M059J (cell line): Measurements from ENCODE around the gene TRMT1. TPM values are rescaled to one million over a fixed set of nuclear protein-coding genes. Genes with fewer than 3 reads are reported as not detected.
A peak's percentile ranks its signal among the peaks of the same experiment; 100 is the strongest.

ENCODE experiments used
- DNase-seq: peaks from one replicate; pipeline ENCODE4 v3.0.0-alpha.2; 2012; ENCODE audit warnings: low read depth
- total RNA-seq: library from RNA; depleted of rRNA; stranded (reverse); fragments of >200 nt; shearing (Covaris generic); gene quantifications from 2 replicates; pipeline ENCODE4 v1.2.3, GENCODE V29; 2014

The TRMT1 gene
- total RNA-seq, 1 experiment from 2014 or later, result 19.9 TPM

DNA sequence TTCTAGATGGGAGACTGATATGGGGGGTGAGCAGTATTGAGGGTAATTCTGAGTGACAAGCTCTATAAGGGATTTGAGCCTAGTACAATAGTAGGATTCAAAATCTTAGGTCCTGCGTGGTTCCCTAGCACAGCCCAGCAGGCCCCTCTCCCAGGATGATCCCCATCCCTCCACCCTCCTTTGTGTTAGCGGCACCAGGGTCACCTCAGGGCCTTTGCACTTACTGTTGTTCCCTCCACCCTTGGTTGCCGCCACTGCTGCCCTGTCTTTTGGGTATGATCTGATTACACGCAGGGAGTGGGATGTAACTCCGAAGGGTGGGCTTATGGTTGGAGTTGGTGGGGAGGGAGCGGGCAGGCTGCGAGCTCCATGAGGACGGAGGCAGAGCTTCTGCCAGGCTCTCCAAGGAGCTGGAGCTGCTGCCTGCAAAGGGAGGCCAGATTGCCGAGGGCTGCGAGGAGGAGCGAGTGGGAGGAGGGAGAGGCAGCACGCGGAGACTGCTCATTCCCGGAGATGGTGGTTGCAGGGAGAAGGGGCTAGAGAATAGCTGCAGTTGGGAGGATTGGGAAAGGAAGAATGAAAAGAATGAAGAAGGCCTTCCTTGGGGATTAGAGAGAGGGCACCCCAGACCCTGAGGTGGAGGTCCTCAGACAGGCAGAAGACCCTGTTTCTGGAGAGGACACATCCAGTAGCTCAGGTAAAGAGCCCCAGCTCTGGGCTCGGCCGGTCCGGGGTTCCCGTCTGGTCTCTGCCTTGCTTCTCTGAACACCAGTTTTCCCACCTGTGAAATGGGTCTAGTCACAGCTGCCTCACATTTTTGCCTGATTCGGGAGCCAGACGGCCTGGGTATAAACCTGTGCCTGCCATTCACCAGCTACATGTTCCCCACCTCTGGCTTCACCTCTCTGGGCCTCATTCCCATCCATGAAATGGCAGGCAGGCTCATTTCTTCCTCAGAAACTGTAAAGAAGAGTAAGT lies 6.7 kb upstream of the TRMT1 start:
- no peak for DNase-seq

DNA sequence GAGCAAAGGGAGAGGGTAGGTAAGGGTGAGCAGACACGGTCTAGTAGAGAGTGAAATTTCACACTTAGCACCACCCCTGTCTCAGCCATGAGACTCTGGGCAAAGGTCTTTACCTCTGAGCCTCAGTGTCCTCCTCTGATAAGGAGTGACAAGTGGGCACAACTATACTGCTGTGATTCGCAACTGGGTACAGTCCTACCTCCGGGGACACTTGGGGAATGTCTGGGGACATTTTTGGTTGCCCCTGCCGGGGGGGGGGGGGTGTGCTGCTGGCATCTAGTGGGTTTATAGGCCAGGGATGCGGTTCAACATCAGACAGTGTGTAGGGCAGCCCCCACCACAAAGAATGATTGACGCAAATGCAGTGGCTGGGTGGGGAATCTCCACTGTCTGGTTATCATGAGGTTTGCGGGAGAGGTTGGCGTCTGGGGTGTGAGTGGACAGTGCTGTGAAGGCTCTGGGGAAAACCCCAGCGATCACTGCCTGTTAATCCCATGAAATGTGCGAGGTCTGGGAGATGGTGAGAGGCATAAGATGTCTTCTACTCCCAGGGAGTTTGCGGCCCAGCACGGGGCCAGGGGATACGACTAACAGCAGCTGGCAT lies 5.8 kb upstream of the TRMT1 start:
- DNase-seq, result no peak

- no peak for DNase-seq
These were observed 5.2 kb upstream of the TRMT1 start for GRCh38 chr19:13121551-13122274.

- DNase-seq, result no peak
These were observed 4.3 kb upstream of the TRMT1 start for GRCh38 chr19:13120817-13121216.

- DNase-seq, result no peak
These were observed 3.5 kb upstream of the TRMT1 start for GRCh38 chr19:13120031-13120430.

- no peak for DNase-seq
These were observed 3.1 kb upstream of the TRMT1 start for GRCh38 chr19:13119627-13120026.

- peak; percentile 59 for DNase-seq
These were observed 2.1 kb upstream of the TRMT1 start for GRCh38 chr19:13118424-13119193.

GRCh38 chr19:13117772-13118423 lies 1.4 kb upstream of the TRMT1 start, which contains the start of gene NACC1:
Gene NACC1 (plus strand): TSS chr19:13118264. CDS start chr19:13135208, 16,944 bp downstream.
- peak; percentile 89 for DNase-seq

DNA sequence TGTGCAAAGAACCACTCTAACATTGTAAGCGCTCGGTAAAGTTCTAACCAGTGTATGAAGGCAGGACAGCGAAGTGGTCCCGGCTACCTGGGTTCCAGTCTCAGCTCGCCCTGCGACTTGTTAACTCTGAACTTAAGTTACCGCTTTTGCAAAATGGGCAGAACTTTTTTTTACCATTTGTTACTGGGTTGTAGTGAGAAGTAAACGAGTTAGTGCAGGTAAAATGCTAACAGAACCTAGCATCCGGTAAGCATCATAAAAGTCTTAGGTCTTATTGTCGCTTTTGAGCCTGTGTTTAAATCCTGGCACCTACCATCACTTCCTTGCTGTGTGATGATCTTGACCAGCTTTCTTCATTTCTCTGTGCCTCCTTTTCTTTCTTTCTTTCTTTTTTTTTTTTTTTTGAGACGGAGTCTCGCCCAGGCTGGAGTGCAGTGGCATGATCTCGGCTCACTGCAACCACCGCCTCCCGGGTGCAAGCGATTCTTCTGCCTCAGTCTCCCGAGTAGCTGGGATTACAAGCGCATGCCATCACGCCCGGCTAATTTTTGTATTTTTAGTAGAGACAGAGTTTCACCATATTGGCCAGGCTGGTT lies 734 bp upstream of the TRMT1 start:
- no peak for DNase-seq

- no peak for DNase-seq
These were observed 631 bp downstream of the TRMT1 start for GRCh38 chr19:13115936-13116281.

DNA sequence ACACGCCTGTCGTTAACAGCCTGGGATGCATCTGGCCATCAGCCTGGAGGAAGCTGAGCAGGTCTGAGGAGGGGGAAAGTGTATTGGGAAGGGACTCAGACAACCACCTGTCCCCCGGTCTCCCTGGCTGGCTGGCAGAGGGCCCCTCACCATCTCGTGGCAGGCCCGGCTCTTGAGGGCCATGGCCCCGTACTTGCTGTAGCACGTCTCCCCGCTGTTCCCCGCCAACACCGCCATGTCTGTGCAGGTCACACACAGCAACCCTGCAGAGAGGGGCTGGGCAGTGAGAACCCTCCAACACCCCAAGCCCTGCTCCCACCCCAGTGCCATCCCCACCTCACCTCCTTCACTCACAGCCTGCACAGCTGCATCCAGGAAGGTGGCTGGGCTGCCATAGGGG lies 4.0 kb downstream of the TRMT1 start:
- DNase-seq, result no peak

DNA sequence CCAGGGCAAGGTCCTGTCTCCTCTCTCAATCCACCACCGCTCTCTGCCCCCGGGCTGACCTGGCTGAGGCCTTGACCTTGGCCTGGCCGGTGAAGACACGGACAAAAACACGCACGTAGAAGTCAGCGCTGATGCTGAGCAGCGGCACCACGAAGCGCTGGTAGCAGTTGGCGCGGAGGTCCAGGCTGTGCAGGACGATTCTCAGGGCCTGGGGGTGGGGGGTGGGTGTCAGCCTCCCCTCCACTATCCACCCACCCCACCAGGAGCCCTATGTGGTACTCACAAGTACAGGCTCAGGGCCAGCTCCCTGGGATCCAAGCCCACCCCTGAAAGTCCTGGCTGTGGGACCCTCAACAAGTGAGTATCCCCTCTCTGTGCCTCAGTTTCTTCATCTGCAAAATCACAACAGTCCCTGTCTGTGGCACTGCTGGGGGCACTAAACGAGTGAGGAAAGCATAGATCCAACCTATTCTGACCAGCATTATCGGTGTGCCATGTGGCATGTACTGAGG lies 6.4 kb downstream of the TRMT1 start:
- no peak for DNase-seq

DNA sequence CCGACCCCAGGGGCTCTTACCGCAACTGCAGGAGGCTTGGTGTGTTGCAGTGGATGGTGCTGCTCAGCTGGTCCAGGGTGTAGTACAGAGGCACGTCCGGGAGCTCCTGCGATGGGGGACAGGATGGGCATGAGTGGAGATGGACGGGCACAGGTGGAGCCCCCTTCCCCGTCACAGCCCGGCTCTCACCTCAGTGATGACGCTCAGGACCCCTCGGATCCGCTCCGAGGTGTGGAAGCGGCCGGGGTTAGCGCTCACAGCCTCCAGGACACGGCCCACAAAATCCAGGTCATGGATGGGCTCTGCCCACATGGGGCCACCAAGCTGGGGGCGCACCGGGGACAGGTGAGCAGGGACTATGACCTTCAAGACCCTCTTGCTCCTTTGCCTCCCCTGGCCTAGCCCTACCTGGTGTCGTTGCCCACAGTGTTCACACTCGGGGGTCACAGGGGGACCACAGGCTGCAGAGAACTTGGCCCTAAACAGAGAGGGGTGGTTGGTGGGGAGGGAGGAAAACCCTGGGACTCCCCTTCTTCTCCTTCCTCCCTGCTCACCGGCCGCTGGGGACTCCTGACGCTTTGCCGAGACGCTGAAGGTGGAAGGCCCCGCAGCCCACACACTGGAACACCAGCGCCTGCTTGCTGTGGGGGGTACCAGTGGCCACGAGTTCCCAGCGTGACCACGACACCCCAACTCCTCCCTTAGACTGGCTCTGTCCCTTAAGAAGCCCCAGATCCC lies 7.0 kb downstream of the TRMT1 start:
- no peak for DNase-seq

- DNase-seq, result no peak
These were observed 11.5 kb downstream of the TRMT1 start for GRCh38 chr19:13104848-13105711.

DNA sequence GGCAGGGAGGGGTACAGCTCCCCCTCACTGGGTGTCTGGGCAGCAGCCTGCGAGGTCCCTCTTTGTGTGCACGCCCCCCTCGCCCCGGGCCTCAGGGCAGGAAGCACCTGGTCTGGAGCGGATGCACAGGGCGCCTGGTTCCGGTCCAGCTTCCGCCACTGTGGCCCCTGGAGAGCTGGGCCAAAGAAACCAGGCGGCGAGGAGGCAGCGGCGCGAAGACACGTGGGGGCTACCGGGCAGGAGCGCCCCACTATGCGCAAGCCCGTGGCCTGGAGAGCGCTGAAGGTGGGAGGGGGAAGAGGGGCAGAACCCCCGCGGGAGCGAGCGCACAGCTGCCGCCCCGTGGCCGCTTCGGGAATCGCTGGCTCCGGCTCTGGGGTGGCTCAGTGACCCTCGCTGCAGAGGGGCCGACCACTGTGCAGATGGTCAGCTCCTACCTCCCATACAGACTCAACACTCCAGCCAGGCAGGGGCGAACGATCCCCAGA lies 12.1 kb downstream of the TRMT1 start:
- no peak for DNase-seq

- no peak for DNase-seq
These were observed 12.8 kb downstream of the TRMT1 start for GRCh38 chr19:13103581-13104359.

- DNase-seq, result no peak
These were observed 13.6 kb downstream of the TRMT1 start, which contains the start of gene LYL1 for GRCh38 chr19:13102666-13103580. Gene LYL1 (minus strand): TSS chr19:13102858. CDS start chr19:13101171, 1,687 bp downstream.
